Measurements from ENCODE around the gene ADAMTS15. TPM values are rescaled to one million over a fixed set of nuclear protein-coding genes. Genes with fewer than 3 reads are reported as not detected.

The ADAMTS15 gene
- total RNA-seq, 3 donors from 2014 or later (not counting 1 experiment from before 2014, with no cell fraction given) = 0.20 TPM; not detected in 2

- Mint-ChIP-seq H3K36me3 (no peaks in the 10 kb centered on the region), H3K27me3 (ENCODE audit: low read depth in 2 of 2) (peaks cover 13 to 15% of the 10 kb centered on the region in 2 donors), H3K4me1 (peaks cover 0 to 6% of the 10 kb centered on the region in 2 donors), H3K27ac (no peak overlapping the region), H3K4me3 (no peak overlapping the region), H3K9me3 (no peaks in the 10 kb centered on the region)
- Histone ChIP-seq H3K36me3 (ENCODE audit: control insufficient read depth, insufficient read depth, low read length) (no peaks in the 10 kb centered on the region), H3K4me3 (ENCODE audit: low read length) (no peak overlapping the region), H3K27me3 (ENCODE audit: control insufficient read depth, insufficient read depth, low read length) (no peaks in the 10 kb centered on the region), H3K9me3 (ENCODE audit: control insufficient read depth, insufficient read depth, low read length) (no peaks in the 10 kb centered on the region), H3K27ac (ENCODE audit: low read length) (no peak overlapping the region), H3K4me1 (ENCODE audit: control insufficient read depth, insufficient read depth, low read length) (no peaks in the 10 kb centered on the region)
- intact Hi-C loops (cut with micrococcal nuclease) = no loop called here
- WGBS (ENCODE audit: insufficient coverage) = 80% methylated on average over 8 of the region's 8 CpGs
- no peak for ATAC-seq
- no peak for DNase-seq
- no peak for TF ChIP-seq CTCF (IDR thresholded peaks at IDR 0.05)
Measured at GRCh38 chr11:130408901-130409300, 39.5 kb upstream of the ADAMTS15 start.

GRCh38 chr11:130409594-130410388 lies 38.7 kb upstream of the ADAMTS15 start:
- Histone ChIP-seq H3K4me3 (ENCODE audit: low read length) (no peak overlapping the region), H3K36me3 (ENCODE audit: control insufficient read depth, insufficient read depth, low read length) (no peaks in the 10 kb centered on the region), H3K9me3 (ENCODE audit: control insufficient read depth, insufficient read depth, low read length) (no peaks in the 10 kb centered on the region), H3K4me1 (ENCODE audit: control insufficient read depth, insufficient read depth, low read length) (no peaks in the 10 kb centered on the region), H3K27me3 (ENCODE audit: control insufficient read depth, insufficient read depth, low read length) (no peaks in the 10 kb centered on the region), H3K27ac (ENCODE audit: low read length) (no peak overlapping the region)
- 73% methylated on average over 4 of the region's 7 CpGs for WGBS (ENCODE audit: insufficient coverage)
- intact Hi-C loops (cut with micrococcal nuclease) = no loop called here
- no peak for TF ChIP-seq CTCF (IDR thresholded peaks at IDR 0.05)
- Mint-ChIP-seq H3K27me3 (ENCODE audit: low read depth in 2 of 2) (peaks cover 18 to 19% of the 10 kb centered on the region in 2 donors), H3K27ac (no peak overlapping the region), H3K36me3 (no peaks in the 10 kb centered on the region), H3K4me1 (peaks cover 4 to 6% of the 10 kb centered on the region in 2 donors), H3K9me3 (no peaks in the 10 kb centered on the region), H3K4me3 (no peak overlapping the region)
- DNase-seq (no peak), ATAC-seq (no peak)

GRCh38 chr11:130411223-130411622 lies 37.2 kb upstream of the ADAMTS15 start:
- H3K27ac ChIP-seq (ENCODE audit: low read length) = no peak overlapping the region
- Mint-ChIP-seq H3K27ac (no peak overlapping the region), H3K36me3 (no peaks in the 10 kb centered on the region), H3K4me3 (no peak overlapping the region), H3K9me3 (no peaks in the 10 kb centered on the region), H3K4me1 (peaks cover 2 to 4% of the 10 kb centered on the region in 2 donors), H3K27me3 (ENCODE audit: low read depth in 2 of 2) (peaks cover 20 to 21% of the 10 kb centered on the region in 2 donors)
- WGBS (ENCODE audit: insufficient coverage) = 86% methylated on average over 11 of the region's 11 CpGs
- no peak overlapping the region for H3K4me3 ChIP-seq (ENCODE audit: low read length)
- intact Hi-C loops (cut with micrococcal nuclease) = no loop called here
- no peaks in the 10 kb centered on the region for H3K36me3 ChIP-seq (ENCODE audit: control insufficient read depth, insufficient read depth, low read length)
- ATAC-seq (no peak), DNase-seq (no peak)
- no peaks in the 10 kb centered on the region for H3K4me1 ChIP-seq (ENCODE audit: control insufficient read depth, insufficient read depth, low read length)
- no peaks in the 10 kb centered on the region for H3K27me3 ChIP-seq (ENCODE audit: control insufficient read depth, insufficient read depth, low read length)
- no peak for TF ChIP-seq CTCF (IDR thresholded peaks at IDR 0.05)
- H3K9me3 ChIP-seq (ENCODE audit: control insufficient read depth, insufficient read depth, low read length) = no peaks in the 10 kb centered on the region

Measured in natural killer cell (primary cell).